HCT116 (cell line): ENCODE measurements around the gene CKS1B. TPM values are rescaled to one million over a fixed set of nuclear protein-coding genes. Genes with fewer than 3 reads are reported as not detected.

Source experiments
- ATAC-seq: fragments of 200-7000 bp; cut with Tn5 transposase; 2 replicates; pipeline ENCODE4 v1.9.1; 2020; ENCODE audit warnings: mild to moderate bottlenecking, moderate library complexity
- Bru-seq: library from RNA; stranded (reverse); fragments of 400-500 nt; gene quantifications from one replicate; lab custom pipeline; 2021; lab: Mats Ljungman, UMichigan
- BruChase-seq, 2 experiments: library from RNA; stranded (reverse); fragments of 400-500 nt; gene quantifications; one replicate each; lab custom pipeline; 2021; lab: Mats Ljungman, UMichigan
- BruUV-seq: library from RNA; stranded (reverse); fragments of 400-500 nt; replicated peaks from 2 replicates; lab custom pipeline; 2021; lab: Mats Ljungman, UMichigan
- CTCF ChIA-PET: fragments of 300-600 bp; sonication (Branson Sonifier 250); formaldehyde crosslinking; loops from one replicate; lab custom pipeline; 2021; ENCODE audit warnings: antibody characterized with exemption; lab: Charles Lee
- POLR2A ChIA-PET: fragments of 300-600, 350-600 bp; sonication (Branson Sonifier 250); formaldehyde crosslinking; loops from one replicate; lab custom pipeline; 2021; ENCODE audit warnings: antibody characterized with exemption; lab: Charles Lee
- RAD21 ChIA-PET, 2 experiments: fragments of 300-600 bp; sonication (Branson Sonifier 250); formaldehyde crosslinking; loops; one replicate each; lab custom pipeline; 2023; ENCODE audit warnings: low total read pairs in 2 of 2; ENCODE audit not compliant: uncharacterized antibody in 2 of 2, unreplicated experiment in 2 of 2, low non-redundant PET in 1 of 2; lab: Charles Lee
- DNase-seq: peaks from one replicate; pipeline ENCODE4 v3.0.0-alpha.2; 2010; ENCODE audit warnings: low read depth, low spot score
- H2AFZ ChIP-seq: fragments of 200-600 bp; shearing (Covaris generic), sonication (generic); 2 replicates; pipeline ENCODE4 v1.6.1; 2017; ENCODE audit warnings: low read depth, mixed run types, mixed read lengths, antibody characterized with exemption, low read length; ENCODE audit not compliant: poor library complexity, severe bottlenecking
- H3K27ac ChIP-seq: 2 replicates; pipeline ENCODE4 v1.5.1; 2012; ENCODE audit warnings: low read depth, low read length
- H3K27me3 ChIP-seq: fragments of 200-600 bp; sonication (generic); 2 replicates; pipeline ENCODE4 v1.6.1; 2016; ENCODE audit warnings: mixed run types, low read length, mixed read lengths; ENCODE audit not compliant: insufficient read depth
- H3K36me3 ChIP-seq, 2 experiments: fragments of 200-500 bp in 1 of 2; fragments of 200-600 bp in 1 of 2; sonication (Bioruptor generic) in 1 of 2; sonication (generic) in 1 of 2; 2 replicates each; pipeline versions ENCODE4 v1.5.1 to v1.6.1; 2014 to 2016; ENCODE audit warnings: low read length in 2 of 2, inconsistent platforms in 1 of 2, mixed read lengths in 1 of 2, mixed run types in 1 of 2; ENCODE audit not compliant: insufficient read depth in 2 of 2, control insufficient read depth in 1 of 2
- H3K4me1 ChIP-seq, 2 experiments: fragments of 200-600 bp in 1 of 2; sonication (generic) in 1 of 2; 2 replicates each; pipeline versions ENCODE4 v1.5.1 to v1.6.1; 2012 to 2017; ENCODE audit warnings: low read length in 2 of 2, inconsistent platforms in 1 of 2, mild to moderate bottlenecking in 1 of 2, mixed read lengths in 1 of 2, mixed run types in 1 of 2, moderate library complexity in 1 of 2; ENCODE audit not compliant: insufficient read depth in 2 of 2, control insufficient read depth in 1 of 2
- H3K4me2 ChIP-seq: fragments of 200-600 bp; sonication (generic); 2 replicates; pipeline ENCODE4 v1.6.1; 2017; ENCODE audit warnings: mixed run types, low read length, mixed read lengths
- H3K4me3 ChIP-seq, 2 experiments: fragments of 200-600 bp in 1 of 2; sonication (generic) in 1 of 2; replicated peaks in 1 of 2; 2 replicates each; pipeline ENCODE4 v1.5.1; 2011 to 2016; ENCODE audit warnings: low read length in 2 of 2, control low read depth in 1 of 2, low read depth in 1 of 2, mild to moderate bottlenecking in 1 of 2, mixed read lengths in 1 of 2, mixed run types in 1 of 2
- H3K79me2 ChIP-seq: fragments of 200-600 bp; sonication (generic); 2 replicates; pipeline ENCODE4 v1.6.1; 2017; ENCODE audit warnings: mild to moderate bottlenecking, mixed run types, low read length, moderate library complexity, mixed read lengths; ENCODE audit not compliant: insufficient read depth
- H3K9ac ChIP-seq: fragments of 200-600 bp; sonication (generic); 2 replicates; pipeline ENCODE4 v1.6.1; 2016; ENCODE audit warnings: low read length, mixed read lengths
- H3K9me2 ChIP-seq: fragments of 200-600 bp; sonication (generic), shearing (Covaris generic); 2 replicates; pipeline ENCODE4 v1.6.1; 2017; ENCODE audit warnings: mixed run types, mild to moderate bottlenecking, moderate library complexity; ENCODE audit not compliant: insufficient read depth
- H3K9me3 ChIP-seq, 2 experiments: fragments of 200-500 bp in 1 of 2; fragments of 200-600 bp in 1 of 2; sonication (Bioruptor generic) in 1 of 2; sonication (generic) in 1 of 2; 2 replicates each; pipeline ENCODE4 v1.6.1; 2014 to 2017; ENCODE audit warnings: low read length in 2 of 2, mixed read lengths in 2 of 2, inconsistent platforms in 1 of 2, low read depth in 1 of 2, mild to moderate bottlenecking in 1 of 2, mixed run types in 1 of 2, moderate library complexity in 1 of 2; ENCODE audit not compliant: control insufficient read depth in 1 of 2, insufficient read depth in 1 of 2
- H4K20me1 ChIP-seq: fragments of 200-600 bp; sonication (generic), shearing (Covaris generic); 2 replicates; pipeline ENCODE4 v1.6.1; 2017; ENCODE audit warnings: mixed run types, mild to moderate bottlenecking, moderate library complexity; ENCODE audit not compliant: insufficient read depth
- TCF7L2 ChIP-seq: IDR thresholded peaks from 2 replicates; pipeline ENCODE4 v1.7.0; 2011; ENCODE audit warnings: borderline replicate concordance, inconsistent platforms; ENCODE audit not compliant: insufficient read depth, insufficient read length; ENCODE audit errors: extremely low read depth
- intact Hi-C: fragments of 100-400 bp; cut with micrococcal nuclease; formaldehyde crosslinking; loops from 2 replicates; pipeline ENCODE4 v1.10.0; 2022
- long read RNA-seq: library from polyadenylated mRNA; unstranded; transcript quantifications from one replicate; pipeline ENCODE4 v2.0.0, GENCODE V29; 2021; ENCODE audit not compliant: unreplicated experiment
- polyA plus RNA-seq: library from polyadenylated mRNA; unstranded; fragments of >200 nt; gene quantifications from 2 replicates; pipeline ENCODE4 v1.2.1, GENCODE V29; 2012; ENCODE audit warnings: missing spikeins
- total RNA-seq: library from RNA; stranded (reverse); gene quantifications from one replicate; pipeline ENCODE4 v1.2.1, GENCODE V29; 2021; ENCODE audit not compliant: unreplicated experiment
- TF ChIP-seq, protein P1 (sequence below): IDR thresholded peaks from 2 replicates; pipeline ENCODE4 v1.6.1; 2011; ENCODE audit warnings: mild to moderate bottlenecking, low read length, moderate library complexity; ENCODE audit not compliant: insufficient replicate concordance; ENCODE audit errors: extremely low read depth
- TF ChIP-seq, protein P2 (sequence below): IDR thresholded peaks from 2 replicates; pipeline ENCODE4 v1.6.1; 2012

The CKS1B gene
- total RNA-seq (229 TPM), Bru-seq, nascent RNA (percentile 97 among the genes with signal in this experiment), BruChase-seq, experiment 1, labeled RNA remaining after a 6-hour chase (percentile 99 among the genes with signal in this experiment), BruChase-seq, experiment 2, labeled RNA remaining after a 2-hour chase (percentile 97 among the genes with signal in this experiment)
- polyA plus RNA-seq: 490 and 557 TPM in 2 replicates
- long read RNA-seq, transcript CKS1B-204 (2 exons, 1,166 nt): minor isoform, 101 of 301 reads
- long read RNA-seq, transcript CKS1B-201 (3 exons, 759 nt): major isoform, 170 of 301 reads
- long read RNA-seq, transcript CKS1B-203 (3 exons, 912 nt): minor isoform, 9 of 301 reads
- long read RNA-seq, partial matches to known transcripts: 0 of 301 reads
- long read RNA-seq, other reads (novel, unspliced or antisense): 21 of 301 reads

- RAD21 ChIA-PET: interaction anchor here (0.8 kb wide), 2 partner anchors 10 to 25 kb away, joined by 3 to 4 read pairs; no protein-coding TSS in a partner anchor
- POLR2A ChIA-PET: interaction anchor here (0.5 to 5.4 kb wide), 20 partner anchors 9 to 1525 kb away, joined by 3 to 46 read pairs (median 5); partner anchors contain the start of genes FLAD1, KRTCAP2, LENEP and PBXIP1
- Histone ChIP-seq H3K9me2 (no peaks in the 10 kb centered on the region), H3K4me1 (peaks cover 40 to 64% of the 10 kb centered on the region in 2 experiments), H3K4me2 (peak within 1 kb of the TSS; percentile 90), H3K36me3 (peaks cover 5 to 23% of the 10 kb centered on the region in 2 experiments), H2AFZ (no peak within 1 kb of the TSS), H4K20me1 (no peaks in the 10 kb centered on the region), H3K9me3 (no peaks in the 10 kb centered on the region), H3K27me3 (no peaks in the 10 kb centered on the region), H3K79me2 (peaks cover 85% of the 10 kb centered on the region), H3K4me3 (peak within 1 kb of the TSS; percentile 61 to 70), H3K9ac (peak within 1 kb of the TSS; percentile 86), H3K27ac (peak within 1 kb of the TSS; percentile 86)
- peak; percentile 78 for ATAC-seq
- CTCF ChIA-PET: interaction anchor here (0.7 to 2.6 kb wide), 9 partner anchors 8 to 277 kb away, joined by 3 to 14 read pairs (median 3); partner anchors contain the start of genes ADAM15, FLAD1, KRTCAP2 and PBXIP1
- intact Hi-C loops: loop anchor here (1.0 to 5.0 kb wide), 4 partner anchors 27 to 163 kb away; partner anchors contain the start of genes EFNA4 and SLC50A1
- no TSS peak for BruUV-seq
- TF ChIP-seq, protein P1, sequence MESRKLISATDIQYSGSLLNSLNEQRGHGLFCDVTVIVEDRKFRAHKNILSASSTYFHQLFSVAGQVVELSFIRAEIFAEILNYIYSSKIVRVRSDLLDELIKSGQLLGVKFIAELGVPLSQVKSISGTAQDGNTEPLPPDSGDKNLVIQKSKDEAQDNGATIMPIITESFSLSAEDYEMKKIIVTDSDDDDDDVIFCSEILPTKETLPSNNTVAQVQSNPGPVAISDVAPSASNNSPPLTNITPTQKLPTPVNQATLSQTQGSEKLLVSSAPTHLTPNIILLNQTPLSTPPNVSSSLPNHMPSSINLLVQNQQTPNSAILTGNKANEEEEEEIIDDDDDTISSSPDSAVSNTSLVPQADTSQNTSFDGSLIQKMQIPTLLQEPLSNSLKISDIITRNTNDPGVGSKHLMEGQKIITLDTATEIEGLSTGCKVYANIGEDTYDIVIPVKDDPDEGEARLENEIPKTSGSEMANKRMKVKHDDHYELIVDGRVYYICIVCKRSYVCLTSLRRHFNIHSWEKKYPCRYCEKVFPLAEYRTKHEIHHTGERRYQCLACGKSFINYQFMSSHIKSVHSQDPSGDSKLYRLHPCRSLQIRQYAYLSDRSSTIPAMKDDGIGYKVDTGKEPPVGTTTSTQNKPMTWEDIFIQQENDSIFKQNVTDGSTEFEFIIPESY: peak; percentile 61
- TF ChIP-seq, protein P2, sequence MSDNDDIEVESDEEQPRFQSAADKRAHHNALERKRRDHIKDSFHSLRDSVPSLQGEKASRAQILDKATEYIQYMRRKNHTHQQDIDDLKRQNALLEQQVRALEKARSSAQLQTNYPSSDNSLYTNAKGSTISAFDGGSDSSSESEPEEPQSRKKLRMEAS: no peak
- TF ChIP-seq TCF7L2: peak; percentile 98
- TF ChIP-seq, all 23 proteins: peak for 2
- peak; percentile 100 for DNase-seq
Measured at GRCh38 chr1:154974102-154974807, at the start of gene CKS1B. Gene CKS1B, plus strand, starts transcription at chr1:154974681. Its CDS starts 65 bp downstream, at chr1:154974746.
